Stomach smooth muscle (tissue), 2 donors: ENCODE data around the gene EDN2.

Source experiments
- H3K27ac ChIP-seq: one replicate; pipeline ENCODE4 v1.7.0; 2013; ENCODE audit warnings: mild to moderate bottlenecking, low read length, inconsistent platforms
- H3K27me3 ChIP-seq, 2 donors: one replicate each; pipeline ENCODE4 v1.7.0; 2013; ENCODE audit warnings: low read length in 2 of 2; ENCODE audit not compliant: insufficient read depth in 2 of 2, control insufficient read depth in 1 of 2
- H3K36me3 ChIP-seq, 2 donors: one replicate each; pipeline ENCODE4 v1.7.0; 2013; ENCODE audit warnings: low read length in 2 of 2; ENCODE audit not compliant: control insufficient read depth in 2 of 2, insufficient read depth in 2 of 2
- H3K4me1 ChIP-seq: one replicate; pipeline ENCODE4 v1.7.0; 2013; ENCODE audit warnings: low read length; ENCODE audit not compliant: control insufficient read depth, insufficient read depth
- H3K4me3 ChIP-seq, 2 donors: one replicate each; pipeline ENCODE4 v1.7.0; 2013; ENCODE audit warnings: low read length in 2 of 2
- H3K9ac ChIP-seq, 2 donors: one replicate each; pipeline ENCODE4 v1.7.0; 2013; ENCODE audit warnings: low read length in 2 of 2, mild to moderate bottlenecking in 1 of 2
- H3K9me3 ChIP-seq, 2 donors: one replicate each; pipeline ENCODE4 v1.7.0; 2013; ENCODE audit warnings: low read length in 2 of 2; ENCODE audit not compliant: control insufficient read depth in 2 of 2
- donor health status: healthy.
- donor health status: Pancreatic carcinoma.

EDN2 gene

DNA sequence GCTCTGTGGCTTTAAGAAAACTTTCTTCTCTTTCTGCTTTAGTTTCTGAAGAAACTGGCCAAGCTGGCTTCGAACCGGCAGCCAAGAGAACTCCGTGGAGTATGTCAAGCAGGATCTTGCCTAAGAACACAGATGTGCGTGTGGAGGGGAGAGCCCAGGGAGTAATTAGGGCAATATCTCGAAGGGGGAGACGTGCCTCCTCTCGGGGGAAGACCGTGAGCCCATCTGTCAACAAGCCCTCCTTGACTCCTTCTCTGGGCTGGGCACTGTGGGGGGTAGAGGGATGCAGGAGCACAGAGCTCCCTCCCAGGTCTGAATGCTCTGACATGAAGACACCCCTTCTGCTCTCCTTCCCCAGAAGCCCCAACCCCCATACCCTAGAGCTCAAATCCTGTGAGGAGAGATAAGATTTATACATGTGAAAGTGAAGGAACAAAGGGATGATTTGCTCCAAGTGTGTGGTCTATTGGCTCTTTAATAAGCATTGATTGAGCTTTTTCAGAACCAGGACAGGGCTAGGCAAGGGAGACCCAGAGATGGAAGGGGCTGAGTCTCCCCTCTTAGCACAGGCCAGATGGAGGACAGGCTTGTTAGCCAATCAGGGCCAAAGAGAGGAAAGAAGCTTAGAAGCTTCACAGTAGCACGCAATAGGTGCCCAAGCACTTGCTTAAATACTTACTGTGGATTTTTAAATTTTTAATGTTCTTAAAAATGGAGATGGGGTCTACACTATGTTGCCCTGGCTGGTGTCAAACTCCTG lies 37.5 kb downstream of the EDN2 start:
- no peaks in the 10 kb centered on the region for H3K27me3 ChIP-seq
- H3K36me3 ChIP-seq, result no peaks in the 10 kb centered on the region
- peaks cover 4 to 12% of the 10 kb centered on the region in 2 donors for H3K9me3 ChIP-seq
- no peak overlapping the region for H3K9ac ChIP-seq
- no peak overlapping the region for H3K4me3 ChIP-seq
- H3K27ac ChIP-seq, result no peak overlapping the region
- H3K4me1 ChIP-seq, result peaks cover 6% of the 10 kb centered on the region

DNA sequence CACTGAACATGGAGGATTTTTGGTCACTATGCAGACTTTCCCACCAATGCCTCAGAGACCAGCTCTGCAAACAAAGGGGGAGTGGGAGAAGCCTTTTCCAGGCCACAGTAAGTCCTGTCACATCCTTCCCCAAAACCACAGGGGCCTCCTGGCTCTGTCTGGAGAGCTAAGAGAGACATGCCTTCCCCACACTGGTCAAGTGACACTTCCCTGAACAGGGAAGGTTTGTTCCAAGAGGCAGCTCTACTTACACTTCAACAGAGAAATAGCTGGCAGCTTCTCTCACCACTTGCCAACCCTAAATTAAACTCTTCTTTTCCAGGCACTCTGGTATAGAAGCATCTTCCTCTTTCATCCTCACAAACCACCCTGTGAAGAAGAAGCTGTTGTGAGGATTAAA lies 39.7 kb downstream of the EDN2 start:
- no peaks in the 10 kb centered on the region for H3K27me3 ChIP-seq
- H3K4me3 ChIP-seq, result no peak overlapping the region
- no peak overlapping the region for H3K9ac ChIP-seq
- H3K27ac ChIP-seq, result no peak overlapping the region
- peaks cover 4 to 12% of the 10 kb centered on the region in 2 donors for H3K9me3 ChIP-seq
- H3K36me3 ChIP-seq, result no peaks in the 10 kb centered on the region
- H3K4me1 ChIP-seq, result peaks cover 2% of the 10 kb centered on the region

DNA sequence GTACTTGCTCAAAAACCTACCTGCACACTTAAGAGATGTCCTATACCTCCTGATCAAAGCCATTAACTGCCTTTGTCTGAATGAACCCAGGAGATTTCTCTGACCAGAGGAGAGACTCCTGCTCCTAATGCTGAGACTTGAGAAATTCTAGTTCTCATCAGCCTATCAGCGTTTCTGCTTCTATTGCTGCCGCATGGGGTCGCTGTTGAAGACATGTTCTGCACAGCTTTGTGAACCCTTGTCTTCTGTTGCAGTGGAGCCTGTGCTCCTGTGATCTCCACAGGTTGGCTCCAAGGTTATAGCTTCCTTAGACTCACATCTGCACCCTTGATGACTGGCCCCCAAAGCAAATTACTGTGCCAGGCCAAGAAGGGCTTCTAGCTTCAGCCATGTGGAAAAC lies 40.2 kb downstream of the EDN2 start:
- H3K4me1 ChIP-seq, result no peaks in the 10 kb centered on the region
- no peaks in the 10 kb centered on the region for H3K27me3 ChIP-seq
- no peak overlapping the region for H3K4me3 ChIP-seq
- H3K36me3 ChIP-seq, result no peaks in the 10 kb centered on the region
- H3K27ac ChIP-seq, result no peak overlapping the region
- H3K9ac ChIP-seq, result no peak overlapping the region
- H3K9me3 ChIP-seq, result peaks cover 4 to 12% of the 10 kb centered on the region in 2 donors

DNA sequence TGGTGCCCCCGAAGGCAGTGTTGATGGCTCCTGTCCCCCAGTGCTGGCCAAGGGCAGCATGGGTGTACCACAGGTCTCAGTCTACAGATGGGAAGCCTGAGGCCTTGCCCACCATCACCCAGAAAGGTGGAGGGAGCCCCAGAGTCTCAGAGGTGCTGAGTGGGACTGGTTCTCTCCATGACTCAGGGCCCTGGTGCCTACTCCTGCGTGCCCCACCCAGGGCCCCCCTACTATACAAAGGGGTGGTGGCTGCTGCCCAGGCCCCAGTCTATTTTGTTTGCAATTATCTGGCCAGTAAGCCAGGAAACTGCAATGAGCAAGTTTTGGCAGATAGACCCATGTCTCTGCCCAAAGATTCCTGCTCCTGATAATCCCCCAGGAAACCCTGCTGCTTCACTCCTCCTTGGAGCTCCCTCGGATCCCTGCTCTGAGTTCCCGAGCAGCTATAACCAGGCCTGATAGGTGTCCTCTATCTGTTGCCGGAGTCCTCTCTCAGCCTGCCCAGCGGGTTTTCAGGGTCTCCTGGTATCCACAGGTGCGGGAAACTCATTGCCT lies 41.7 kb downstream of the EDN2 start:
- Histone ChIP-seq H3K27me3 (no peaks in the 10 kb centered on the region), H3K36me3 (no peaks in the 10 kb centered on the region), H3K9ac (no peak overlapping the region), H3K4me3 (no peak overlapping the region), H3K9me3 (peaks cover 4 to 12% of the 10 kb centered on the region in 2 donors), H3K27ac (no peak overlapping the region), H3K4me1 (no peaks in the 10 kb centered on the region)

DNA sequence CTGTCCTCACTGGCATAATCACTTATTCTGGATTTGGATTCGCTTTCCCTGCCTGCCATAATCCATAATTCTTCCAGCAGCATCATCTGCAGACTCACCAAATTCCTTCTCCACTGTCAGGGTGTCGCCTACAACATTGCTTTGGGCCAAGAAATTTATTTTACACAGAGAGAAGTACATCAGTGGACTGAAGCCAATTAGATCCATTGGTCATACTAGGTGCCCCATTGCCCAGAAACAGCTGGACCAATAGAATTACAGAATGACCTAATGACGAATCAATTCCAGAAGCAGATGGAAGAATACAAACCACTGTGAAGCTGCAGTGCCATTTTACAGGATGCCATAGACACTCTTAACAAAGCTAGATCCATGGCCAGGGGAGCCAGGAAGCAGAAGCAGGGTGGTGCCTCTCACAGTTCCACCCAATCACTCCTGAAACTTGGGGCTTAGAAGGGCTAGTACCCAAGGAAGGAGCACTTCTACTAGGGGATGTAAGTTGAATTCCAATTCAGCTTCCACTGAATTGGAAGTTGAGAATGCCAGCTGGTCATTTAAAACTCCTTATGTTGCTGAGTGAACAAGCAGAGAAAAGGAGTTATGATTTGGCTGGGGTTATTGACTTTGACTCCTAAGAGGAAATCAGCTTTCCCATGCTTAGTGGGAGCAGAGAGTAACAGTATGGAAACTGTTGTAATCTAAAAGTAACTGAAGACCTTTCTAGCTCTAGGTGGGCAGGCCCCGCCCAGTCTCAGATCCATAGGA lies 44.0 kb downstream of the EDN2 start:
- H3K9me3 ChIP-seq, result peaks cover 4 to 12% of the 10 kb centered on the region in 2 donors
- H3K4me3 ChIP-seq, result no peak overlapping the region
- no peaks in the 10 kb centered on the region for H3K4me1 ChIP-seq
- no peaks in the 10 kb centered on the region for H3K36me3 ChIP-seq
- no peak overlapping the region for H3K9ac ChIP-seq
- H3K27me3 ChIP-seq, result peaks cover 0 to 3% of the 10 kb centered on the region in 2 donors
- no peak overlapping the region for H3K27ac ChIP-seq

DNA sequence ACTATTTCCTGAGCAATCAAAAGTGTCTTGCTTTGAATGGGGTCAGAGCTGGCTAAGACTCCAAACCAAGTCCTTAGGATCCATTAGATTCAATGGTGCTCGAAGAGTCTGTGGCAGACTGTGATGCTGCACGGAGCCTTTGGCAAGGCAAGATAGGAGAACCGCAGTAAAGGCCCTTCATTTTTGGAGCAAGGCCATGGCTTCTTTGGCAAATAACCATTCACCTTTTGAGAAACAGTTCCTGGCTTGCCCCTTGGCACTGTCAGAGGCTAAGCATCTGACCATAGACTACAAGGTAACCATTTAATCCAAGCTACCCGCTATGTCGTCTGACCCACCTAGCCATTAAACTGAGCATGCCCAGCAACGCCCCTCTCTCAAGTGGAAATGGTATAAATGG lies 45.2 kb downstream of the EDN2 start:
- H3K9me3 ChIP-seq, result peaks cover 0 to 2% of the 10 kb centered on the region in 2 donors
- no peaks in the 10 kb centered on the region for H3K36me3 ChIP-seq
- H3K27ac ChIP-seq, result no peak overlapping the region
- H3K9ac ChIP-seq, result no peak overlapping the region
- peaks cover 0 to 3% of the 10 kb centered on the region in 2 donors for H3K27me3 ChIP-seq
- no peak overlapping the region for H3K4me3 ChIP-seq
- H3K4me1 ChIP-seq, result no peaks in the 10 kb centered on the region

DNA sequence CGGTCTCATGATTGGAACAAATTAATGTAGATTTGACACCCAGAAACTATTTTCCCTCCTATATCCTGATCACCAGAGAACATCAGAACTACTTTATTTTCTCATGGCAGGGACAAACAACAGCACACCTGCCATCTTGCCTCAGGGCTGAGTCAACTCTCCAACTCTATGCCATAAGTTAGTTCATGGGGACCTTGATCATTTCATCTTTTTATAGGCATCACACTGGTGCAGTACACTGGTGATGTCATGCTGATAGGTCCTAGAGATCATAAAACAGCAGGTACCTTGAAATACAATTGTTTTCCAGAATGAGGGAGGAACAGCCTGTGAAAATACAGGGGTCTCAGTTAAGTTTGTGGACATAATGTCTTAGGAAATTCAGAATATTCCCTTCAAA lies 45.8 kb downstream of the EDN2 start:
- Histone ChIP-seq H3K4me3 (no peak overlapping the region), H3K9me3 (no peaks in the 10 kb centered on the region), H3K9ac (no peak overlapping the region)

DNA sequence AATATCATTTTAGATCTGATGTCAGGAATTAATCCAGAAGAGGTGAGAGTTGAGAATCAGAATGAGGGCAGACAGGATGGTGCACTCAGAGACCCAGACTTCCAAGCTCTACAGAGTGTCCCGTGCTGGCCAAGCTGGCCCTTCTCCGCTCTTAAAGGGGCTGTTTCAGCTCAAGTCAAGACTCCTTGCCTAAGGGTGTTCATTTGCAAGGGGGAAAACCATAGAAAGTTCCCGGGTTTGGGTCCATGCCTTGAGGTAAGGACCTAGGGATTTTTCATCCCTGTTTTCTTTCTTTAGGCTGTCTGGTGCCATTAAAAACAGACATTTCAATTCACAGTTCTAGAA lies 47.5 kb downstream of the EDN2 start:
- Histone ChIP-seq H3K27me3 (peaks cover 0 to 3% of the 10 kb centered on the region in 2 donors), H3K27ac (no peak overlapping the region), H3K4me1 (peaks cover 17% of the 10 kb centered on the region), H3K9me3 (no peaks in the 10 kb centered on the region), H3K36me3 (no peaks in the 10 kb centered on the region), H3K9ac (no peak overlapping the region), H3K4me3 (no peak overlapping the region)

More for the DNA sequence above, 45.8 kb downstream of the EDN2 start:
- no peaks in the 10 kb centered on the region for H3K36me3 ChIP-seq
- no peaks in the 10 kb centered on the region for H3K4me1 ChIP-seq
- H3K27me3 ChIP-seq, result peaks cover 0 to 3% of the 10 kb centered on the region in 2 donors
- H3K27ac ChIP-seq, result no peak overlapping the region

DNA sequence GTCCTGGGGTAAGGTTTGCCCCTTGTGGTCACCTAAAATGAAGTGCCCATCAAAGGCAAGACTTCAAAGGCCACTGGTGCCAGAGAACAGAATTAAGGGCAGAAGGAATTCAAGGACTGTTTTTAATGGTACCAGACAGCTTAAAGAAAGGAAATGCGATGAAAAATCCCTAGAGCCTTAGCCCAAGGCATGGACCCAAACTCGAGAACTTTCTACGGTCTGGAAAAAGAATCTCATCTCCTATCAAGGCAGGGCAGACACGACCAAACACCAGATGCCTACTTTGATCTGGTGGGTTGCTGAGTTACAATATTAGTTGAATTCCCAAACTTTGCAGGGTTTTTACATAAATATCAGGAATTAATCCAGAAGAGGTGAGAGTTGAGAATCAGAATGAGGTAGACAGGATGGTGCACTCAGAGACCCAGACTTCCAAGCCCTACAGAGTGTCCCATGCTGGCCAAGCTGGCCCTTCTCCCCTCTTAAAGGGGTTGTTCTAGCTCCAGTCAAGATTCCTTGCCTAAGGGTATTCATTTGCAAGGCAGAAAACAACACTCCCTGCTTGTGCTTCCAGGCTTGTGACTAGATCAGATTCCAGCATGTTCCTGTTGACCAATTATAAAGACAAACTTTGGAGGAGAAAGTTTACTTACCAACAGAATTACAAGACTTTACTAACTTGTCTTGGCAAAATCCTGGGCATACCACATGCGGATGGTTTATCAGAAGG lies 48.0 kb downstream of the EDN2 start:
- Histone ChIP-seq H3K9me3 (no peaks in the 10 kb centered on the region), H3K36me3 (no peaks in the 10 kb centered on the region), H3K4me1 (peaks cover 22% of the 10 kb centered on the region), H3K27ac (no peak overlapping the region), H3K9ac (no peak overlapping the region), H3K27me3 (peaks cover 0 to 3% of the 10 kb centered on the region in 2 donors), H3K4me3 (no peak overlapping the region)

DNA sequence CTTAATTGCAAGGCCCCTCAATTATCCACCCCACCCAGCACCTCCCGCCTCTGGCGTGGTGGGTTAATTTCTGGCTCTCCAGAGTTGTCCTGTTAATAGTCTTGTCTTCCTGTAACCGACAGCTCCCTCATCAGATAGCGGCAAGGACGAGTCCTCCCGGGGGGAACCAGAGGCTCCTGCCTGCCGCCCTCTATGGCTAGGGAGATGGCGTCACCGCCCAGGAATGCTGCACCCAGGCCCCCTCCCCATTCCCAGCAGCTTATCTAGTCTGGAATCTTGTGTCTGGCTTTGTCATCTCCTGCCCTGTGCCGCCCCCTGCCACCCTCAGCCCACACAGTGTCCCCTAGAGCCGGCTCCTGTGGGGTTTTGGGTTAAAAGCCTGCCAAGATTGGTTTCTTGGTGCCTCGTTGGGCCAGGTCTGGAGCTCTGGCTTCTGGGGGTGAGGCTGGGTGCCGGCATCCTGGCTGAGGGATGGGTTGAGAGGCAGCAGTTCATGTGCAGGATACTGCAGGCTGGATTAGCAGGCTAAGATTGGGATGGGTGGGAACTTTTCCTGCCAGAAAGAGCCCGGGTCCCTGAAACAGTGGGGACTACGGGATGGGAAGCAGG lies 48.8 kb downstream of the EDN2 start:
- H3K27ac ChIP-seq, result no peak overlapping the region
- no peak overlapping the region for H3K4me3 ChIP-seq
- no peaks in the 10 kb centered on the region for H3K36me3 ChIP-seq
- H3K9me3 ChIP-seq, result no peaks in the 10 kb centered on the region
- peaks cover 0 to 3% of the 10 kb centered on the region in 2 donors for H3K27me3 ChIP-seq
- no peak overlapping the region for H3K9ac ChIP-seq
- peaks cover 29% of the 10 kb centered on the region for H3K4me1 ChIP-seq
